K562 (cell line): ENCODE measurements around the gene ATXN1L. TPM values are rescaled to one million over a fixed set of nuclear protein-coding genes. Genes with fewer than 3 reads are reported as not detected.
A peak's percentile ranks its signal among the peaks of the same experiment; 100 is the strongest.

Source experiments
- FOSL1 ChIP-seq: fragments of 200-800 bp; sonication (Bioruptor generic); conservative IDR thresholded peaks from 2 replicates; pipeline ENCODE4 v1.6.1; 2016; ENCODE audit warnings: missing genetic modification characterization, missing compliant biosample characterization
- FOXM1 ChIP-seq, 2 experiments: fragments of 450-650 bp in 1 of 2; sonication (generic) in 1 of 2; formaldehyde crosslinking in 1 of 2; IDR thresholded peaks; 2 replicates each; pipeline versions ENCODE4 v1.6.1 to v1.9.0; 2017 to 2022; ENCODE audit warnings: low read depth in 2 of 2, mild to moderate bottlenecking in 2 of 2, missing genetic modification reagents in 1 of 2, moderate library complexity in 1 of 2
- FOXP1 ChIP-seq: sonication (generic); formaldehyde crosslinking; IDR thresholded peaks from 2 replicates; pipeline ENCODE4 v1.8.0; 2022; ENCODE audit warnings: mild to moderate bottlenecking, missing genetic modification reagents
- HCFC1 ChIP-seq: IDR thresholded peaks from 2 replicates; pipeline ENCODE4 v1.6.1; 2012; ENCODE audit warnings: low read depth, low read length, improper control_type of control experiment
- LCOR ChIP-seq: sonication (generic); formaldehyde crosslinking; IDR thresholded peaks from 2 replicates; pipeline ENCODE4 v1.8.0; 2022; ENCODE audit warnings: mild to moderate bottlenecking, missing genetic modification reagents
- MAFK ChIP-seq: IDR thresholded peaks from 2 replicates; pipeline ENCODE4 v1.6.1; 2011; ENCODE audit warnings: low read length, improper control_type of control experiment
- NR4A1 ChIP-seq, 2 experiments: fragments of 250-450 bp in 1 of 2; fragments of 450-650 bp in 1 of 2; sonication (Bioruptor Pico) in 1 of 2; IDR thresholded peaks; 2 replicates each; pipeline versions ENCODE4 v1.4.0 to v1.6.1; 2016 to 2020; ENCODE audit warnings: mild to moderate bottlenecking in 2 of 2, missing compliant biosample characterization in 1 of 2, missing genetic modification characterization in 1 of 2, moderate library complexity in 1 of 2
- SAFB ChIP-seq: fragments of 200-400 bp; formaldehyde crosslinking; IDR thresholded peaks from 2 replicates; pipeline ENCODE4 v1.6.1; 2017; ENCODE audit warnings: low read depth, low read length, borderline replicate concordance
- SP2 ChIP-seq: IDR thresholded peaks from 2 replicates; pipeline ENCODE4 v1.6.1; 2011; ENCODE audit warnings: mild to moderate bottlenecking, low read depth, low read length, moderate library complexity; ENCODE audit not compliant: poor library complexity, severe bottlenecking; ENCODE audit errors: extremely low read depth
- YY1 ChIP-seq, 3 experiments: IDR thresholded peaks; 2 replicates each; pipeline ENCODE4 v1.6.1; 2011; ENCODE audit warnings: low read length in 2 of 3, mild to moderate bottlenecking in 2 of 3, moderate library complexity in 2 of 3, borderline replicate concordance in 1 of 3, control low read depth in 1 of 3, low read depth in 1 of 3; ENCODE audit not compliant: insufficient read depth in 3 of 3, insufficient replicate concordance in 2 of 3, control insufficient read depth in 1 of 3, insufficient read length in 1 of 3; ENCODE audit errors: extremely low read depth in 1 of 3
- ZBTB7A ChIP-seq: IDR thresholded peaks from 2 replicates; pipeline ENCODE4 v1.6.1; 2011; ENCODE audit warnings: low read depth, mild to moderate bottlenecking, low read length, moderate library complexity, borderline replicate concordance; ENCODE audit not compliant: control insufficient read depth
- ZNF12 ChIP-seq: sonication (generic); formaldehyde crosslinking; IDR thresholded peaks from 2 replicates; pipeline ENCODE4 v1.4.0; 2020; ENCODE audit warnings: mild to moderate bottlenecking, missing genetic modification reagents
- ZNF445 ChIP-seq: fragments of 250-450 bp; sonication (Bioruptor Pico); IDR thresholded peaks from 2 replicates; pipeline ENCODE4 v1.4.0; 2020; ENCODE audit warnings: low read depth, mild to moderate bottlenecking, moderate library complexity
- polyA plus RNA-seq, 8 experiments: library from polyadenylated mRNA; depleted of rRNA in 4 of 8; stranded (reverse) in 5 of 8; unstranded in 3 of 8; fragments of >200 nt; fragmentation: Nextera tagmentation in 2 of 8; fragmentation: Illumina TruSeq in 1 of 8; extraction: Ambion mirVana in 2 of 8; extraction: Trizol in 1 of 8; gene quantifications; 2 replicates each; pipeline versions ENCODE4 v1.2.1 to v1.2.3, GENCODE V29; 2011 to 2014; ENCODE audit warnings: inconsistent platforms in 1 of 8, missing spikeins in 1 of 8
- total RNA-seq, 7 experiments: library from RNA; depleted of rRNA in 6 of 7; stranded (reverse); fragments of >200 nt in 6 of 7; fragmentation: Illumina TruSeq in 2 of 7; extraction: Trizol in 2 of 7; gene quantifications; 2 replicates each; pipeline versions ENCODE4 v1.2.1 to v1.2.3, GENCODE V29; 2011 to 2021; ENCODE audit warnings: low replicate concordance in 1 of 7
- TF ChIP-seq, protein P1 (sequence below): sonication (generic); formaldehyde crosslinking; IDR thresholded peaks from 2 replicates; pipeline ENCODE4 v1.8.0; 2023; ENCODE audit warnings: missing genetic modification reagents, mild to moderate bottlenecking, borderline replicate concordance
- TF ChIP-seq, protein P2 (sequence below), 2 experiments: fragments of 450-650 bp; IDR thresholded peaks; 2 replicates each; pipeline ENCODE4 v1.6.1; 2016
- TF ChIP-seq, protein P3 (sequence below): fragments of 250-450 bp; sonication (Bioruptor Pico); IDR thresholded peaks from 2 replicates; pipeline ENCODE4 v1.9.0; 2021; ENCODE audit warnings: mild to moderate bottlenecking, inconsistent platforms

Gene ATXN1L
- total and polyA plus RNA-seq, 9 of the 15 experiments (the other 6 are each of a cell fraction or from before 2014, with no cell fraction given): 1.4 to 11.3 (median 9.3) TPM

DNA sequence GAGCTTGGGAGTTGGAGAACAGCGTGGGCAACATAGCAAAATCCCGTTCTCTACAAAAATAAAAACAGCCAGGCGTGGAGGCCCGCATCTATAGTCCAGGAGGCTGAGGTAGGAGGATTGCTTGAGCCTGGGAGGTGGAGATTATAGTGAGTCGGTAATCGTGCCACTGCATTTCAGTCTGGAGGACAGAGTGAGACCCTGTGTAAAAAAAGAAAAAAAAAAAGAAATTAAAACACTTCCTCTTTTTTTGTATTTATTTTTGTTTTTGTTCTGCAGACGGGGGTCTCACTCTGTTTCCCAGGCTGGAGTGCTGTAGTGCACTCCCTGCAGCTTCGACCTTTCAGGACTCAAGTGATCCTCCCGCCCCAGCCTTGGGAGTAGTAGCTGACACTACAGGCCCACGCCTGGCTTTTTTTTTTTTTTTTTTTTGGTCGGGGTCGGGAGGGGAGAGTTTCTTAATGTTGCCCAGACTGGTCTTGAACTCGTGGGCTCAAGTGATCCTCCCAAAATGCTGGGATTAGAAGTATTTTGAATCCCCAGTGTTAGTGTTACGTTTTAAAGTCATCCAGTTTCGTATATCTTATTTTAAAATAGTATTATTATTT is 51.1 kb downstream of the ATXN1L start (continued):
- TF ChIP-seq, protein P1, sequence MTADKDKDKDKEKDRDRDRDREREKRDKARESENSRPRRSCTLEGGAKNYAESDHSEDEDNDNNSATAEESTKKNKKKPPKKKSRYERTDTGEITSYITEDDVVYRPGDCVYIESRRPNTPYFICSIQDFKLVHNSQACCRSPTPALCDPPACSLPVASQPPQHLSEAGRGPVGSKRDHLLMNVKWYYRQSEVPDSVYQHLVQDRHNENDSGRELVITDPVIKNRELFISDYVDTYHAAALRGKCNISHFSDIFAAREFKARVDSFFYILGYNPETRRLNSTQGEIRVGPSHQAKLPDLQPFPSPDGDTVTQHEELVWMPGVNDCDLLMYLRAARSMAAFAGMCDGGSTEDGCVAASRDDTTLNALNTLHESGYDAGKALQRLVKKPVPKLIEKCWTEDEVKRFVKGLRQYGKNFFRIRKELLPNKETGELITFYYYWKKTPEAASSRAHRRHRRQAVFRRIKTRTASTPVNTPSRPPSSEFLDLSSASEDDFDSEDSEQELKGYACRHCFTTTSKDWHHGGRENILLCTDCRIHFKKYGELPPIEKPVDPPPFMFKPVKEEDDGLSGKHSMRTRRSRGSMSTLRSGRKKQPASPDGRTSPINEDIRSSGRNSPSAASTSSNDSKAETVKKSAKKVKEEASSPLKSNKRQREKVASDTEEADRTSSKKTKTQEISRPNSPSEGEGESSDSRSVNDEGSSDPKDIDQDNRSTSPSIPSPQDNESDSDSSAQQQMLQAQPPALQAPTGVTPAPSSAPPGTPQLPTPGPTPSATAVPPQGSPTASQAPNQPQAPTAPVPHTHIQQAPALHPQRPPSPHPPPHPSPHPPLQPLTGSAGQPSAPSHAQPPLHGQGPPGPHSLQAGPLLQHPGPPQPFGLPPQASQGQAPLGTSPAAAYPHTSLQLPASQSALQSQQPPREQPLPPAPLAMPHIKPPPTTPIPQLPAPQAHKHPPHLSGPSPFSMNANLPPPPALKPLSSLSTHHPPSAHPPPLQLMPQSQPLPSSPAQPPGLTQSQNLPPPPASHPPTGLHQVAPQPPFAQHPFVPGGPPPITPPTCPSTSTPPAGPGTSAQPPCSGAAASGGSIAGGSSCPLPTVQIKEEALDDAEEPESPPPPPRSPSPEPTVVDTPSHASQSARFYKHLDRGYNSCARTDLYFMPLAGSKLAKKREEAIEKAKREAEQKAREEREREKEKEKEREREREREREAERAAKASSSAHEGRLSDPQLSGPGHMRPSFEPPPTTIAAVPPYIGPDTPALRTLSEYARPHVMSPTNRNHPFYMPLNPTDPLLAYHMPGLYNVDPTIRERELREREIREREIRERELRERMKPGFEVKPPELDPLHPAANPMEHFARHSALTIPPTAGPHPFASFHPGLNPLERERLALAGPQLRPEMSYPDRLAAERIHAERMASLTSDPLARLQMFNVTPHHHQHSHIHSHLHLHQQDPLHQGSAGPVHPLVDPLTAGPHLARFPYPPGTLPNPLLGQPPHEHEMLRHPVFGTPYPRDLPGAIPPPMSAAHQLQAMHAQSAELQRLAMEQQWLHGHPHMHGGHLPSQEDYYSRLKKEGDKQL (CRISPR knock-in tag): no peak
- 0 out of 2 replicates have a peak, but pooled peaks have one; percentile 36 for TF ChIP-seq ZBTB7A
- no peak for TF ChIP-seq NR4A1 (CRISPR knock-in tag; IDR thresholded peaks at IDR 0.05)
- TF ChIP-seq NR4A1 (tag; IDR thresholded peaks at IDR 0.05): no peak
- no peak for TF ChIP-seq HCFC1
- no peak for TF ChIP-seq SAFB
- TF ChIP-seq, protein P2, sequence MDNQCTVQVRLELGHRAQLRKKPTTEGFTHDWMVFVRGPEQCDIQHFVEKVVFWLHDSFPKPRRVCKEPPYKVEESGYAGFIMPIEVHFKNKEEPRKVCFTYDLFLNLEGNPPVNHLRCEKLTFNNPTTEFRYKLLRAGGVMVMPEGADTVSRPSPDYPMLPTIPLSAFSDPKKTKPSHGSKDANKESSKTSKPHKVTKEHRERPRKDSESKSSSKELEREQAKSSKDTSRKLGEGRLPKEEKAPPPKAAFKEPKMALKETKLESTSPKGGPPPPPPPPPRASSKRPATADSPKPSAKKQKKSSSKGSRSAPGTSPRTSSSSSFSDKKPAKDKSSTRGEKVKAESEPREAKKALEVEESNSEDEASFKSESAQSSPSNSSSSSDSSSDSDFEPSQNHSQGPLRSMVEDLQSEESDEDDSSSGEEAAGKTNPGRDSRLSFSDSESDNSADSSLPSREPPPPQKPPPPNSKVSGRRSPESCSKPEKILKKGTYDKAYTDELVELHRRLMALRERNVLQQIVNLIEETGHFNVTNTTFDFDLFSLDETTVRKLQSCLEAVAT (IDR thresholded peaks at IDR 0.05): 0 out of 4 replicates have a peak, but pooled peaks of 1 of the 2 experiments have one; percentile 44
- TF ChIP-seq ZNF12 (CRISPR knock-in tag): no peak
- no peak for TF ChIP-seq ZNF445 (CRISPR knock-in tag)
- no peak for TF ChIP-seq FOXP1 (CRISPR knock-in tag)
- TF ChIP-seq MAFK: no peak
- TF ChIP-seq LCOR (CRISPR knock-in tag): 0 out of 2 replicates have a peak, but pooled peaks have one; percentile 3
- TF ChIP-seq, protein P3, sequence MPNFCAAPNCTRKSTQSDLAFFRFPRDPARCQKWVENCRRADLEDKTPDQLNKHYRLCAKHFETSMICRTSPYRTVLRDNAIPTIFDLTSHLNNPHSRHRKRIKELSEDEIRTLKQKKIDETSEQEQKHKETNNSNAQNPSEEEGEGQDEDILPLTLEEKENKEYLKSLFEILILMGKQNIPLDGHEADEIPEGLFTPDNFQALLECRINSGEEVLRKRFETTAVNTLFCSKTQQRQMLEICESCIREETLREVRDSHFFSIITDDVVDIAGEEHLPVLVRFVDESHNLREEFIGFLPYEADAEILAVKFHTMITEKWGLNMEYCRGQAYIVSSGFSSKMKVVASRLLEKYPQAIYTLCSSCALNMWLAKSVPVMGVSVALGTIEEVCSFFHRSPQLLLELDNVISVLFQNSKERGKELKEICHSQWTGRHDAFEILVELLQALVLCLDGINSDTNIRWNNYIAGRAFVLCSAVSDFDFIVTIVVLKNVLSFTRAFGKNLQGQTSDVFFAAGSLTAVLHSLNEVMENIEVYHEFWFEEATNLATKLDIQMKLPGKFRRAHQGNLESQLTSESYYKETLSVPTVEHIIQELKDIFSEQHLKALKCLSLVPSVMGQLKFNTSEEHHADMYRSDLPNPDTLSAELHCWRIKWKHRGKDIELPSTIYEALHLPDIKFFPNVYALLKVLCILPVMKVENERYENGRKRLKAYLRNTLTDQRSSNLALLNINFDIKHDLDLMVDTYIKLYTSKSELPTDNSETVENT (CRISPR knock-in tag): no peak
- no peak for TF ChIP-seq FOSL1 (tag)
- no peak for TF ChIP-seq FOXM1 (IDR thresholded peaks at IDR 0.05; ENCODE audit: low read depth)
- no peak for TF ChIP-seq FOXM1 (CRISPR knock-in tag; IDR thresholded peaks at IDR 0.05; ENCODE audit: low read depth)
- no peak for TF ChIP-seq SP2
- TF ChIP-seq YY1 (IDR thresholded peaks at IDR 0.05; ENCODE audit: borderline replicate concordance in 1 of 3, control insufficient read depth in 1 of 3, extremely low read depth in 1 of 3, insufficient read depth in 3 of 3, insufficient read length in 1 of 3, insufficient replicate concordance in 2 of 3, low read depth in 1 of 3, low read length in 2 of 3): no peak
